Measurements from ENCODE around the gene CDH13. TPM values are rescaled to one million over a fixed set of nuclear protein-coding genes. Genes with fewer than 3 reads are reported as not detected.

Gene CDH13
- total and polyA plus RNA-seq, 2 of the 8 experiments (the other 6 are each of a cell fraction or from before 2014, with no cell fraction given): 2.3 to 2.4 TPM

DNA sequence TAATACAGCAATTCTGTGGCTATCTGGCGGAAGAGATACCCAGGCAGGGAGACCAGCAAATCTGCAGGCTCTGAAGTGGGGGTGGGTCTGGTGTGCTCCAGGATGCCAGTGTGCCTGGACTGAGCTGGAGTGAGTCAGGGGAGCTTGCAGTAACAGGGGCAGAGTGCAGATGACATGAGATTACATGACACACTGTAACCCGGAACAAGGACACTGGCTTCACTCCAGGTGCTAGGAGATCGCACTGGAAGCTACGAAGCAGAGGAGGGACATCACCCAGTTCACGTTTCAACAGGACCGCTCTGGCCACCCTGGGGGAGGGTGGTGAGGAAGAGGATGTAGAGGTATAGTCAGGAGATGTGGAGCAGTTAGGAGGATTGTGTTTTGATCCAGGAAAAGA lies 475.6 kb downstream of the CDH13 start (continued):
- no peak for TF ChIP-seq CHD7 (IDR thresholded peaks at IDR 0.05; ENCODE audit: insufficient replicate concordance, low read length)
- TF ChIP-seq SP4 (IDR thresholded peaks at IDR 0.05; ENCODE audit: low read length): no peak
- no peak for TF ChIP-seq SIX5 (IDR thresholded peaks at IDR 0.05; ENCODE audit: low read depth, low read length)
- TF ChIP-seq ASH2L (IDR thresholded peaks at IDR 0.05; ENCODE audit: low read length): no peak
